A549 (cell line): ENCODE data around the gene R3HDM2. TPM values are rescaled to one million over a fixed set of nuclear protein-coding genes. Genes with fewer than 3 reads are reported as not detected.
"Not testable (repeated sequence)": the region's sequence is repeated elsewhere in the genome, so short reads cannot be mapped to it uniquely, and the experiment has no call there.

Experiments used
- ATAC-seq, 2 experiments: fragments of 200-7000 bp in 1 of 2; fragments of >200 bp in 1 of 2; cut with Nextera tagmentation in 1 of 2; cut with Tn5 transposase in 1 of 2; 3 replicates each; pipeline versions ENCODE4 v1.8.0 to v1.9.1; 2018 to 2020; ENCODE audit warnings: mild to moderate bottlenecking in 1 of 2, moderate library complexity in 1 of 2
- CTCF ChIA-PET: fragments of 300-600 bp; sonication (Branson Sonifier 250); formaldehyde crosslinking; extraction: SDS; loops from one replicate; lab custom pipeline; 2021; ENCODE audit warnings: antibody characterized with exemption, inconsistent platforms; lab: Yijun Ruan, JAX
- POLR2A ChIA-PET: fragments of 350-600 bp; formaldehyde crosslinking; extraction: SDS; loops from one replicate; lab custom pipeline; 2021; ENCODE audit warnings: antibody characterized with exemption, inconsistent platforms; lab: Yijun Ruan, JAX
- DNase-seq, 2 experiments: peaks; one replicate each; pipeline versions ENCODE4 v3.0.0 to v3.0.0-alpha.2; 2011 to 2016; ENCODE audit warnings: low read depth in 1 of 2, low spot score in 1 of 2
- FAIRE-seq: peaks from 2 replicates; lab custom pipeline; 2011; peaks lifted over from hg19 to GRCh38; lab: Jason Lieb, UNC
- H3K27ac ChIP-seq, 2 experiments: fragments of >200 bp; sonication (Bioruptor Twin); formaldehyde crosslinking; 3 replicates each; pipeline ENCODE4 v1.5.1; 2016 to 2017
- H3K4me1 ChIP-seq: fragments of >200 bp; sonication (Bioruptor Twin); formaldehyde crosslinking; 3 replicates; pipeline ENCODE4 v1.6.1; 2016
- H3K4me2 ChIP-seq: fragments of >200 bp; sonication (Bioruptor Twin); formaldehyde crosslinking; 3 replicates; pipeline ENCODE4 v1.6.1; 2016
- H3K4me3 ChIP-seq: fragments of >200 bp; sonication (Bioruptor Twin); formaldehyde crosslinking; 3 replicates; pipeline ENCODE4 v1.5.1; 2016
- H3K9me3 ChIP-seq: fragments of >200 bp; sonication (Bioruptor Twin); formaldehyde crosslinking; 3 replicates; pipeline ENCODE4 v1.6.1; 2016
- CBX8 ChIP-seq: fragments of 200-600 bp; sonication (generic); IDR thresholded peaks from 2 replicates; pipeline ENCODE4 v1.6.1; 2016
- CHD2 ChIP-seq: fragments of 150-350 bp; IDR thresholded peaks from 2 replicates; pipeline ENCODE4 v1.6.1; 2014; ENCODE audit warnings: low read length; ENCODE audit not compliant: partially characterized antibody
- CHD4 ChIP-seq: fragments of 200-600 bp; sonication (generic); IDR thresholded peaks from 2 replicates; pipeline ENCODE4 v1.6.1; 2016; ENCODE audit warnings: antibody characterized with exemption, mild to moderate bottlenecking, borderline replicate concordance
- EHMT2 ChIP-seq: fragments of 200-600 bp; sonication (generic); IDR thresholded peaks from 2 replicates; pipeline ENCODE4 v1.6.1; 2016; ENCODE audit warnings: antibody characterized with exemption, low read depth, mild to moderate bottlenecking, moderate library complexity
- FOSB ChIP-seq: fragments of 250-450 bp; sonication (Bioruptor Pico); IDR thresholded peaks from 2 replicates; pipeline ENCODE4 v1.5.0; 2020; ENCODE audit warnings: mild to moderate bottlenecking, moderate library complexity
- FOSL2 ChIP-seq, 2 experiments: fragments of 450-650 bp in 1 of 2; fragments of >200 bp in 1 of 2; sonication (Bioruptor Twin) in 1 of 2; formaldehyde crosslinking; IDR thresholded peaks; 2 replicates each; pipeline versions ENCODE4 v1.5.0 to v1.6.1; 2016 to 2020; ENCODE audit warnings: mild to moderate bottlenecking in 1 of 2, moderate library complexity in 1 of 2
- HOXB13 ChIP-seq: fragments of 250-450 bp; sonication (Bioruptor Pico); IDR thresholded peaks from 2 replicates; pipeline ENCODE4 v1.5.0; 2020; ENCODE audit warnings: low read depth, mild to moderate bottlenecking, moderate library complexity
- KDM1A ChIP-seq: fragments of 200-600 bp; sonication (generic); IDR thresholded peaks from 2 replicates; pipeline ENCODE4 v1.6.1; 2016; ENCODE audit warnings: low read depth, mild to moderate bottlenecking
- KDM5A ChIP-seq: fragments of 200-600 bp; sonication (generic); IDR thresholded peaks from 2 replicates; pipeline ENCODE4 v1.6.1; 2016; ENCODE audit warnings: antibody characterized with exemption, mild to moderate bottlenecking
- MAZ ChIP-seq: fragments of 150-350 bp; IDR thresholded peaks from 2 replicates; pipeline ENCODE4 v1.6.1; 2014; ENCODE audit warnings: antibody characterized with exemption, low read depth, low read length, borderline replicate concordance
- NFE2L2 ChIP-seq: fragments of 150-350 bp; conservative IDR thresholded peaks from 2 replicates; pipeline ENCODE4 v1.6.1; 2014; ENCODE audit warnings: low read length
- POLR2A ChIP-seq: IDR thresholded peaks from 2 replicates; pipeline ENCODE4 v1.6.1; 2012; ENCODE audit warnings: mild to moderate bottlenecking, low read length
- RARB ChIP-seq: fragments of 250-450 bp; sonication (Bioruptor Pico); IDR thresholded peaks from 2 replicates; pipeline ENCODE4 v1.8.0; 2021; ENCODE audit warnings: mild to moderate bottlenecking, moderate library complexity
- SREBF2 ChIP-seq: fragments of 450-650 bp; IDR thresholded peaks from 2 replicates; pipeline ENCODE4 v1.6.1; 2014; ENCODE audit warnings: mild to moderate bottlenecking, moderate library complexity
- ZC3H11A ChIP-seq: fragments of 450-650 bp; IDR thresholded peaks from 2 replicates; pipeline ENCODE4 v1.6.1; 2014; ENCODE audit warnings: antibody characterized with exemption, mild to moderate bottlenecking
- ZSCAN20 ChIP-seq: fragments of 250-450 bp; sonication (Bioruptor Pico); IDR thresholded peaks from 2 replicates; pipeline ENCODE4 v1.8.0; 2022; ENCODE audit warnings: mild to moderate bottlenecking, moderate library complexity
- WGBS: methylation state at CpG from one replicate; pipeline ENCODE4 v1.1.6; 2017; ENCODE audit errors: missing lambda C conversion rate; 5-methylcytosine and 5-hydroxymethylcytosine counted together
- polyA plus RNA-seq, 4 experiments: library from polyadenylated mRNA; depleted of rRNA in 3 of 4; stranded (reverse); fragments of >200 nt; fragmentation: RNase III in 1 of 4; extraction: RNeasy Plus Mini Kit Qiagen cat#74134 plus additional on column Dnase treatment in 1 of 4; gene quantifications; 2 replicates in 3 of 4; 3 replicates in 1 of 4; pipeline ENCODE4 v1.2.3, GENCODE V29; 2011 to 2017
- TF ChIP-seq, protein P1 (sequence below): IDR thresholded peaks from 2 replicates; pipeline ENCODE4 v1.6.1; 2012
- TF ChIP-seq, protein P2 (sequence below): fragments of 200-600 bp; sonication (generic); IDR thresholded peaks from 2 replicates; pipeline ENCODE4 v1.6.1; 2016; ENCODE audit warnings: antibody characterized with exemption, mild to moderate bottlenecking, moderate library complexity
- TF ChIP-seq, protein P3 (sequence below): IDR thresholded peaks from 2 replicates; pipeline ENCODE4 v1.6.1; 2012
- TF ChIP-seq, protein P4 (sequence below): fragments of 250-450 bp; sonication (Bioruptor Pico); IDR thresholded peaks from 2 replicates; pipeline ENCODE4 v1.5.0; 2021; ENCODE audit warnings: mild to moderate bottlenecking, moderate library complexity, borderline replicate concordance
- TF ChIP-seq, protein P5 (sequence below): fragments of 250-450 bp; sonication (Bioruptor Pico); IDR thresholded peaks from 2 replicates; pipeline ENCODE4 v1.5.0; 2020; ENCODE audit warnings: low read depth, mild to moderate bottlenecking, moderate library complexity
- TF ChIP-seq, protein P6 (sequence below): fragments of >200 bp; sonication (Bioruptor Twin); formaldehyde crosslinking; IDR thresholded peaks from 2 replicates; pipeline ENCODE4 v1.6.1; 2016

Gene R3HDM2
- polyA plus RNA-seq, 2 of the 4 experiments (the other 2 are of a cell fraction), result 14.0 to 30.6 TPM

DNA sequence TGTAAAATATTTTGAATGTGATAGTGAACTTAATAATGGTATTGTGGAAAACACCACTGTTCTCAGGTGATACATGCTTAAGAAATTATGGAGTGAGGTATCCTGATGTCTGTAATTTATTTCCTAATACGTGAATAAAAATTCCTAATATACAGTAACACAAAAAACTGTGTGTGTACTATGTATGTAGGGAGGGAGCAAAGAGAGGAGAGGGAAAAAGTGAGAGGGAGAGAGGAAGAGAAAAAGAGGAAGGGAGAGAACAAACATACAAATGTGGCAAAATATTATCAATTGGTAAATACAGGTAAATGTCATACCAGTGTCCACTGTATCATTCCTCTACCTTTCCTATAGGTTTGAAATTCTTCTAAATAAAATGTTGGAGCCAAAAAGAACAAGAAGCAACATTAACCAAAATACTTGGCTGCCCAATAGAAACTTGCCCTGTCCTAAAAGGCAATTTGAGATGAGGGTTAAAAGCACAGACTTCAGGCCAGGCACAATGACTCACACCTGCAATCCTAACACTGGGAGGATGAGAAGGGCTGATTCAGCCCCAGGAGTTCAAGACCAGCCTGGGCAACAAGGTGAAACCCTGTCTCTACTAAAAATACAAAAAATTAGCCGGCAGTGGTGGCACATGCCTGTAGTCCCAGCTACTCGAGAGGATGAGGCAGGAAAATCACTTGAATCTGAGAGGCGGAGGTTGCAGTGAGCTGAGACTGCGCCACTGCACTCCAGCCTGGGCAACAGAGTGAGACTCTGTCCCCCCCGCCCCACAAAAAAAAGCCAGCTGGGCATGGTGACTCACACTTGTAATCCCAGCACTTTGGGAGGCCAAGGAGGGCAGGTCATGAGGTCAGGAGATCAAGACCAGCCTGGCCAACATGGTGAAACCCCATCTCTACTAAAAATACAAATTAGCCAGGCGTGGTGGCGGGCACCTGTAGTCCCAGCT, 14.5 kb downstream of the R3HDM2 start:
- Histone ChIP-seq H3K9me3 (no peaks in the 10 kb centered on the region), H3K4me1 (peaks cover 15% of the 10 kb centered on the region), H3K4me2 (peak overlapping the region; percentile 26; the same call in 2 of the 3 replicates), H3K4me3 (no peak overlapping the region), H3K27ac (peak overlapping the region in 1 of 2 experiments; percentile 74; a peak in 3 of 6 replicates)
- CTCF ChIA-PET, result interaction anchor here (0.9 to 3.5 kb wide), 4 partner anchors 36 to 659 kb away, joined by 3 to 21 read pairs (median 3); no protein-coding TSS in a partner anchor
- peak in 1 of 2 experiments; percentile 30 for DNase-seq
- peak in 1 of 2 experiments; percentile 76; a peak in 3 of 6 replicates for ATAC-seq
- 72% methylated on average over 8 of the region's 8 CpGs for WGBS
- FAIRE-seq, result no peak
- TF ChIP-seq, protein P1, sequence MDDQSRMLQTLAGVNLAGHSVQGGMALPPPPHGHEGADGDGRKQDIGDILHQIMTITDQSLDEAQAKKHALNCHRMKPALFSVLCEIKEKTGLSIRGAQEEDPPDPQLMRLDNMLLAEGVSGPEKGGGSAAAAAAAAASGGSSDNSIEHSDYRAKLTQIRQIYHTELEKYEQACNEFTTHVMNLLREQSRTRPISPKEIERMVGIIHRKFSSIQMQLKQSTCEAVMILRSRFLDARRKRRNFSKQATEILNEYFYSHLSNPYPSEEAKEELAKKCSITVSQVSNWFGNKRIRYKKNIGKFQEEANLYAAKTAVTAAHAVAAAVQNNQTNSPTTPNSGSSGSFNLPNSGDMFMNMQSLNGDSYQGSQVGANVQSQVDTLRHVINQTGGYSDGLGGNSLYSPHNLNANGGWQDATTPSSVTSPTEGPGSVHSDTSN, result no peak
- TF ChIP-seq, protein P2, sequence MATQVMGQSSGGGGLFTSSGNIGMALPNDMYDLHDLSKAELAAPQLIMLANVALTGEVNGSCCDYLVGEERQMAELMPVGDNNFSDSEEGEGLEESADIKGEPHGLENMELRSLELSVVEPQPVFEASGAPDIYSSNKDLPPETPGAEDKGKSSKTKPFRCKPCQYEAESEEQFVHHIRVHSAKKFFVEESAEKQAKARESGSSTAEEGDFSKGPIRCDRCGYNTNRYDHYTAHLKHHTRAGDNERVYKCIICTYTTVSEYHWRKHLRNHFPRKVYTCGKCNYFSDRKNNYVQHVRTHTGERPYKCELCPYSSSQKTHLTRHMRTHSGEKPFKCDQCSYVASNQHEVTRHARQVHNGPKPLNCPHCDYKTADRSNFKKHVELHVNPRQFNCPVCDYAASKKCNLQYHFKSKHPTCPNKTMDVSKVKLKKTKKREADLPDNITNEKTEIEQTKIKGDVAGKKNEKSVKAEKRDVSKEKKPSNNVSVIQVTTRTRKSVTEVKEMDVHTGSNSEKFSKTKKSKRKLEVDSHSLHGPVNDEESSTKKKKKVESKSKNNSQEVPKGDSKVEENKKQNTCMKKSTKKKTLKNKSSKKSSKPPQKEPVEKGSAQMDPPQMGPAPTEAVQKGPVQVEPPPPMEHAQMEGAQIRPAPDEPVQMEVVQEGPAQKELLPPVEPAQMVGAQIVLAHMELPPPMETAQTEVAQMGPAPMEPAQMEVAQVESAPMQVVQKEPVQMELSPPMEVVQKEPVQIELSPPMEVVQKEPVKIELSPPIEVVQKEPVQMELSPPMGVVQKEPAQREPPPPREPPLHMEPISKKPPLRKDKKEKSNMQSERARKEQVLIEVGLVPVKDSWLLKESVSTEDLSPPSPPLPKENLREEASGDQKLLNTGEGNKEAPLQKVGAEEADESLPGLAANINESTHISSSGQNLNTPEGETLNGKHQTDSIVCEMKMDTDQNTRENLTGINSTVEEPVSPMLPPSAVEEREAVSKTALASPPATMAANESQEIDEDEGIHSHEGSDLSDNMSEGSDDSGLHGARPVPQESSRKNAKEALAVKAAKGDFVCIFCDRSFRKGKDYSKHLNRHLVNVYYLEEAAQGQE, result no peak
- no peak for TF ChIP-seq FOSL2 (IDR thresholded peaks at IDR 0.05)
- TF ChIP-seq FOSL2 (CRISPR knock-in tag; IDR thresholded peaks at IDR 0.05), result peak; percentile 12; the same call in 1 of the 2 replicates
- POLR2A ChIA-PET, result no interaction called here

DNA sequence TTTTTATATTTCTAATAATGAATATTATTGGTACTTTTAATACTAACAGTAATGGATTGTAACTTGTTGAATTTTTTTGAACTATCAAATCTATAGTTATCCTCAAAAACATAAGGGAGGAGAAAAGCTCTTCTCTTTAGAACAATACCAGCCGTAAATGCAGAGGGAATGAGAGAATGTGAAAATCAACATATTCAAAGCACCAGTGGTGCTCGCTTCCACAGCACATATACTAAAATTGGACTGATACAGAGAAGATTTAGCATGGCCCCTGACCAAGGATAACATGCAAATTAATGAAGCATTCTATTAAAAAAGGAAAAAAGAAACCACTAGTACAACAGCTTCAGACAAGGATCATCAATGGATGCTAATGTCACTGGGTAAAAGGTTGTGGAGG, 15.8 kb downstream of the R3HDM2 start:
- WGBS, result 94% methylated on average over 2 of the region's 2 CpGs
- TF ChIP-seq ZC3H11A (no peak), SREBF2 (no peak), HOXB13 (CRISPR knock-in tag) (no peak), CHD2 (no peak), EHMT2 (no peak), POLR2A (no peak), CBX8 (no peak), KDM5A (no peak), NFE2L2 (no peak), RARB (CRISPR knock-in tag) (no peak), ZSCAN20 (CRISPR knock-in tag) (no peak), KDM1A (no peak), MAZ (no peak), FOSB (CRISPR knock-in tag) (no peak), CHD4 (no peak)
- TF ChIP-seq, protein P3, sequence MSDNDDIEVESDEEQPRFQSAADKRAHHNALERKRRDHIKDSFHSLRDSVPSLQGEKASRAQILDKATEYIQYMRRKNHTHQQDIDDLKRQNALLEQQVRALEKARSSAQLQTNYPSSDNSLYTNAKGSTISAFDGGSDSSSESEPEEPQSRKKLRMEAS, result no peak
- TF ChIP-seq, protein P4, sequence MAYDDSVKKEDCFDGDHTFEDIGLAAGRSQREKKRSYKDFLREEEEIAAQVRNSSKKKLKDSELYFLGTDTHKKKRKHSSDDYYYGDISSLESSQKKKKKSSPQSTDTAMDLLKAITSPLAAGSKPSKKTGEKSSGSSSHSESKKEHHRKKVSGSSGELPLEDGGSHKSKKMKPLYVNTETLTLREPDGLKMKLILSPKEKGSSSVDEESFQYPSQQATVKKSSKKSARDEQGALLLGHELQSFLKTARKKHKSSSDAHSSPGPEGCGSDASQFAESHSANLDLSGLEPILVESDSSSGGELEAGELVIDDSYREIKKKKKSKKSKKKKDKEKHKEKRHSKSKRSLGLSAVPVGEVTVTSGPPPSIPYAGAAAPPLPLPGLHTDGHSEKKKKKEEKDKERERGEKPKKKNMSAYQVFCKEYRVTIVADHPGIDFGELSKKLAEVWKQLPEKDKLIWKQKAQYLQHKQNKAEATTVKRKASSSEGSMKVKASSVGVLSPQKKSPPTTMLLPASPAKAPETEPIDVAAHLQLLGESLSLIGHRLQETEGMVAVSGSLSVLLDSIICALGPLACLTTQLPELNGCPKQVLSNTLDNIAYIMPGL (CRISPR knock-in tag), result no peak
- TF ChIP-seq, protein P5, sequence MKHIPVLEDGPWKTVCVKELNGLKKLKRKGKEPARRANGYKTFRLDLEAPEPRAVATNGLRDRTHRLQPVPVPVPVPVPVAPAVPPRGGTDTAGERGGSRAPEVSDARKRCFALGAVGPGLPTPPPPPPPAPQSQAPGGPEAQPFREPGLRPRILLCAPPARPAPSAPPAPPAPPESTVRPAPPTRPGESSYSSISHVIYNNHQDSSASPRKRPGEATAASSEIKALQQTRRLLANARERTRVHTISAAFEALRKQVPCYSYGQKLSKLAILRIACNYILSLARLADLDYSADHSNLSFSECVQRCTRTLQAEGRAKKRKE (CRISPR knock-in tag), result no peak
- TF ChIP-seq, protein P6, sequence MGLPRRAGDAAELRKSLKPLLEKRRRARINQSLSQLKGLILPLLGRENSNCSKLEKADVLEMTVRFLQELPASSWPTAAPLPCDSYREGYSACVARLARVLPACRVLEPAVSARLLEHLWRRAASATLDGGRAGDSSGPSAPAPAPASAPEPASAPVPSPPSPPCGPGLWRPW, result no peak
- ATAC-seq (no peak), DNase-seq (no peak), FAIRE-seq (no peak)
- CTCF ChIA-PET, result interaction anchor here (1.4 kb wide), 1 partner anchor 41 kb away, joined by 5 read pairs; no protein-coding TSS in a partner anchor
- H3K4me2 ChIP-seq, result no peak overlapping the region
- POLR2A ChIA-PET, result no interaction called here
- no peak overlapping the region for H3K4me3 ChIP-seq
- H3K27ac ChIP-seq, result no peak overlapping the region
- no peaks in the 10 kb centered on the region for H3K9me3 ChIP-seq
- H3K4me1 ChIP-seq, result peaks cover 15% of the 10 kb centered on the region

DNA sequence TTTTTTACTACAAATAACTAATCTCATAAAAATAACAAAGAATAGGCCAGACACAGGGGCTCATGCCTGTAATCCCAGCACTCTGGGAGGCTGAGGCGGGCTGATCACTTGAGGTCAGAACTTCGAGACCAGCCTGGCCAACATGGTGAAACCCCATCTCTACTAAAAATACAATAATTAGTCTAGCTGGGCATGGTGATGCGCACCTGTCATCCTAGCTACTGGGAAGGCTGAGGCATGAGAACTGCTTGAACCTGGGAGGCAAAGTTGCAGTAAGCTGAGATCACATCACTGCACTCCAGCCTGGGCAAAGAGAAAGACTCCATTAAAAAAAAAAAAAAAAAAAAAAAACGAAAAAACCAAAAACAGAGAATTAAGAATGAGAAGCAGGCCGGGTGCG, 16.7 kb downstream of the R3HDM2 start:
- POLR2A ChIA-PET, FAIRE-seq: not testable (repeated sequence)

More for the DNA sequence above, 16.7 kb downstream of the R3HDM2 start:
- WGBS, result 85% methylated on average over 6 of the region's 6 CpGs
- CTCF ChIA-PET, result interaction anchor here (1.0 to 1.4 kb wide), 4 partner anchors 16 to 170 kb away, joined by 3 to 5 read pairs (median 3); partner anchors contain the start of gene GLI1
- ATAC-seq, H3K4me2 ChIP-seq, H3K4me3 ChIP-seq, H3K27ac ChIP-seq, DNase-seq, H3K9me3 ChIP-seq: not testable (repeated sequence)
- H3K4me1 ChIP-seq, result peaks cover 15% of the 10 kb centered on the region
